Measurements from ENCODE around the gene NR3C2.

Gene NR3C2

GRCh38 chr4:148302416-148302815 lies 139.8 kb downstream of the NR3C2 start:
- DNase-seq, result no peak

- DNase-seq, result no peak
Observed at GRCh38 chr4:148300877-148301276, 141.3 kb downstream of the NR3C2 start.

DNA sequence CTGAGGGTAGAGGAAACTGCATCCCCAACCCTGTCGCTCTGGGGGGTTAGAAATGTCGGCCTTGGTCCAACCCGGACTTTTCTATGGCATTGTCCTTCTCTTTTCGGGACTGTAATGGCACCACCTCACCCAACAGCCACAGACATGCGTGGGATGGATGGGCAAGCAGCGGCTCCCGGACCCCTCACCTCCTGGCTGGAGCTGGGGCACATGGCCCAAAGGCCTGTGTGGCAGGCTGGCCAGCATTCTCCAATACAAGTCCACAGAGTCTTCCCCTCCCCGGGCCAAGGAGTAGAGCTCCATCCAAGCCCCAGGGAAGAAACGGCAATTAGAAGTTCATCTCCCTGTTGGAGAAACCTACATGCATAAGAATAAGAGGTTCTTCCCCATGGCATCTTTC lies 142.9 kb downstream of the NR3C2 start:
- DNase-seq, result no peak

- no peak for DNase-seq
Observed at GRCh38 chr4:148296498-148296897, 145.7 kb downstream of the NR3C2 start.

DNA sequence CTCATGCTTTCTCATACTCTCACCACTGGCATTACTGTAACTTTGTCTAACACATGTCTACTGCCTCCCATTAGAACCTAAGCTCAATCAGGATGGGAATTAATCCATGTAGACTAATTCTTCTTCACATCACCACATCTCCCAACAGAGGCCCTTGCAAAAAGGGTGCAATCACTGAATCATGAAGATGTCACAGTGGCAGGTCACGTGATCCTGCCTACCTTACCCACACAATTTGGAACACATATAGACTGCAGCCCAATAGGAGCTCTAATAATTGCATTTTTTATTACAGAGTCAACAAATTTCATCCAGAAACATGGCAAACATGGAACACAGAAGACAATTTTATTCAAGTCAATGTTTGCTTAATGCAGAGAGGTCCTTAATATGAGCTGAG lies 146.6 kb downstream of the NR3C2 start:
- DNase-seq, result no peak

DNA sequence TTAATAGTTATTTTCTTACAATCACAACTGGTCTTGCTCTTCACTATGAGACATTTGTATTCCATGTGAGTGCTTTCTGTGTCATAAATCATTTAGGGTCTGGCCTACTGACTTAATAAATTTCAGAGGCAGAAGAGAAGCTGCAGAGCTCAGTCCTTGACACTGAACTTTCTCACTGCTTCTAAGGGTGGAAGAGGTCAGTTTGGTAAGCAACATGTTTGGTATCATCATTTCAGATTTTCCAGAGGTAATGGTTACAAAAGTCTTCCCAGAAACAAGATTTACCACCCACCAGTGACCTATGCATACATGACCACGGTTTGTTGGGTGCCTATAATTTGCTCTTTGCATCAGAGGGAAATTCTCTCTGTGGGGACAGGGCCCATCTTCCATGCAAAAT lies 148.6 kb downstream of the NR3C2 start:
- DNase-seq, result no peak

- no peak for DNase-seq
Observed at GRCh38 chr4:148292686-148293085, 149.5 kb downstream of the NR3C2 start.

- no peak for DNase-seq
Observed at GRCh38 chr4:148289740-148290139, 152.5 kb downstream of the NR3C2 start.

DNA sequence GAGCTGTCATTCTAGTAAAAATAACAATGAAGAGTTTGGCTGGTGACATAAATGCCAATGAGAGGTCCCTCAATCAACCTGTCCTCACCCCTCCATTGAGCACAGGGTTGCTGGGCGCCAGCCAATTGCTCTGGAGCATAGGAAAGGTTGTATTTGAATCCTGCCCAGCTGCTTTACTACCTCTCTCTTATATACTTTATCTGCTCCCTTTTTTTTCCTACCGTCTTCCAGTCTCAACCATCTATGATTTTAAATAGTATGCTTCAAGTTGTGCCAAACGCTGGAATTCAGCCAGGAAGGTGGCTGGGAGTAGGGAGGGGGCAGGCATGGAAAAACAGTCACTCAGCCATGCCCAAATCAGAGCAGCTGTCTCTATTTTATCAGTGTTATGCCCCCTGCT lies 153.8 kb downstream of the NR3C2 start:
- no peak for DNase-seq

DNA sequence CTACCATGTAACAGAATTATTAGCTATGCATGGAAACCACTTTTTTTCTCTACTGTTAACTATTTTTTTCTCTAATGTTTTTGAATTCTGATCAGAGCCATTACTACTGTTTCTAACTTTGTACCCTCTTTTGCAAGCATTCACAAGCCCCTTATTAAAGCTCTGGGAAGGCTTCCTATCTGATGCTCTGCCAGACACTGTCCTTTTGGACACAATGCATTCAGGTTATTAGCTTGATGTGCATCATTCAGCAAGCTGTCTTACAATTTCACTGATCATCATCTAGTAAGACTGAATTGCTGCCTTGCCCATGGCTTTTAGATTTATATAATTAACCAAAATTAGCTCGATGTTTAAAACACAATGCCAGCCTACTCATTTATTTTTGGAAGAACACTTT lies 155.1 kb downstream of the NR3C2 start:
- DNase-seq, result no peak

DNA sequence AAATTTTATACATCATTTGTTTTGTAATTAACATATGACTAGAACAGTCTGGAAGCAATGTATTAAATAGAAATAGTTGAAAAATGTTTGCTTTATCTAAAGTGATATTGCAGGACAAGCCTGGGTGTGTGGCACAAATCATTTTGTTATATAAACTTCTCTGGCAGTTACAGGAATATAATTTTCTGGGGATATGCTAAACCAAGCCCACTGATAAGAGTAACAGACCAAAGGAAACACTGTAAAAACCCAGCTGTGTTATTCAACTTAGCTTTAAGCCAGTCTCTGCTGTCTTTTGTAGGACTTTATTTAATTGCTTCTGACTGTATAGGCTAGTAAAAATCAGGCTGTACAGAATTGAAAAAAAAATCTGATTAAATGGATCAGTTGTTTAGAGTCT lies 156.2 kb downstream of the NR3C2 start:
- DNase-seq, result no peak

DNA sequence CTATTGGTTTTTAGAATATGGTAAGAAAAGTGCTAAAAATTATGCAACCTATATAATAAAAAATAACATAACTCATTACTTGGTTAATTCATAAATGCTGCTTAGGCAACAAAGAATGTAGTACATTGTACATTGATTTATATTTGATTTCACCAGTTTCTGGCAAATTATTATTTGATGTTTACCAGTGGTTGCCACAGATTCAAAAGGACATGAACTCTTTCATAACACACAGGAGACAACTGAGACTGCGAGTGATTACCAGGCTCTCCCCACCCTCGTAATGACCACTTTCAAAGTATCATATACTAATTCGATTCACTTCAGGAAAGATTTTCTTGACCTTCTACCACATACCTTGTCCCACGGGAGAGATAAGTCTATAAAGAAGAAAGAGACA lies 158.5 kb downstream of the NR3C2 start:
- no peak for DNase-seq

DNA sequence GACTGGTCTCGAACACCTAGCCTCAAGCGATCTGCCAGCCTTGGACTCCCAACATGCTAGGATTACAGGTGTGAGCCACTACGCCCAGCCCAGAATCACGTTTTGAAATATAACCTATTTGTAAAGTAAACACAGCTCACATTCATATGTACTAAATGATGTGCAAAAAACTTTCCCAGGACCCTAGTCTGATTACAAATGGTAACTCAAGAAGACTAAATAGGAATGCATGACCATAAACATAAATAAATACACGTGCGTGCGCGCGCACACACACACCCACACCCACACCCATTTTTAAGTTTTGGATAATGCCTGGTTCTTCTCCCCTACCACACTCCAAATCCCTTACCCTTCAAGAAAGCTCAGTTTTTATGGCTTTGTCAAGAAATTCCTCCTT lies 163.9 kb downstream of the NR3C2 start:
- no peak for DNase-seq

DNA sequence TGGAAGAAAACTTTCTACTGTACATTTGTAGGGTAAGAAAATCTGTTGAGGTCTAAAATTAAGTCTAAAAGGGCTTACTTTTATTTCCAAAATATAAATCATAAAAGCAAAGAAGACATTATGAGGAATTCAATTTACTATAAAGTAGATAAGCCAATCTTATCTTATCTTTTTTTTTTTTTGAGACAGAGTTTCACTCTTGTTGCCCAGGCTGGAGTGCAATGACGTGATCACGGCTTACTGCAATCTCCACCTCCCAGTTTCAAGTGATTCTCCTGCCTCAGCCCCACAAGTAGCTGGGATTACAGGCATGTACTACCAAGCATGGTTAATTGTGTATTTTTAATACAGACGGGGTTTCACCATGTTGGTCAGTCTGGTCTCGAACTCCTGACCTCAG lies 166.9 kb downstream of the NR3C2 start:
- no peak for DNase-seq

DNA sequence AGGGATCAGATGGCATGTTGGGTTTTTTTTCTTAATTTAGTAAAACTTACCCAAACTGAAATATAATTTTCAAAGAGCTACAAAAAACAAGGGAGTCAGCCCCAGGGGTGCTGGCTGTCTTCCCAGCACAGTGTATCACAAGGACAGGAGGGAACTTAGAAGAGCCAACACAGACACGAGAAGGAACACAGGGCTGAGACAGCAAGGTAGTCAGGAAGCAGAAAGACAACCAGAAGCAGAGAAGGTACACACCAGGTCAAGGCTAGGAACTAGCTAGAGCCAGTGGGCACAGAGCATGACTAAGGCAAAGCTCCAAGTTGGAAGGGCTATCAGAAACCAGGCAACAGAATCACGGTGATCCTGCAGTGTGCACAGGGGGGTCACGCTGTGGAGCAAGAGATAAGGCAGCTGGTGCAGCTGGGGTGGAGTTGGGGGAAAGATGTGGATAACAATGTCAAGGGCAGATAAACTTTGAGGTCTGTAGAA lies 168.7 kb downstream of the NR3C2 start:
- DNase-seq, result no peak

DNA sequence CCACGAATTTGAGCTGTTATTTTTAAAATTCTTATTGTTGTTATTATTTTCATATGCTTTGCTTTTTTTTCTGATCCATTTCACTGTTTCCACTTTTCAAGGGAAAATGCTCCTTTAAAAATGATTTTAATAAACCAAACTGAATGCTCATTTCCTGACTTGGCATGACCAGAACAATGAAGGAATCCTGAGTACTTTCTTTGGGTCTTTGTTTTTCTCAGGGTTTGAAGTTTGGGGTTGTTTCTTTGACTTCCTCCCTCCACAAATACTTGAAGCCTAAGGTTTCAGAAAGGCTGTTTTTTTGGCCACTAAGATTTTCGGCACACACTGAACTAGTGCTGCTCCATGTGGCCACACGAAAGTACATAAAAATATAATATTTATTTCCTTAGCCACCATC lies 171.0 kb downstream of the NR3C2 start:
- DNase-seq, result no peak

- no peak for DNase-seq
Observed at GRCh38 chr4:148270630-148271029, 171.6 kb downstream of the NR3C2 start.

- DNase-seq, result no peak
Observed at GRCh38 chr4:148268835-148269234, 173.4 kb downstream of the NR3C2 start.

DNA sequence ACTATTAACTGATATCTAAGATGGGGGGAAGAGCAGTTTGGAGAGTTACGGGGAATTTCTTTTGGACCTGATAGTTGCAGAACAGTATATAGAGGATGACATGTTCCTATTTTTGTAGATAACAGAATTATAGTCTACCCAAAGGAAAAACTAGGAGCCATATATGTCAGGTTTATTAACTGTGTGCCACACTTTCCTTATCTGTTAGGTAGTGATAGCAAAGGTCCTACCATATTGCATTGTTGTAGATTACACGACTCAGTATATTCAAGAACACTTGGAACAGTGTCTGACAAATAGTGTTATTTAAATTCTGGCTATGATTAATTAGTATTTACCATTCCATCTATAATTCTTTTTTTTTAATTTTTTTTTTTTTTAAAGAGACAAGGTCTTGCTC lies 175.3 kb downstream of the NR3C2 start:
- no peak for DNase-seq

DNA sequence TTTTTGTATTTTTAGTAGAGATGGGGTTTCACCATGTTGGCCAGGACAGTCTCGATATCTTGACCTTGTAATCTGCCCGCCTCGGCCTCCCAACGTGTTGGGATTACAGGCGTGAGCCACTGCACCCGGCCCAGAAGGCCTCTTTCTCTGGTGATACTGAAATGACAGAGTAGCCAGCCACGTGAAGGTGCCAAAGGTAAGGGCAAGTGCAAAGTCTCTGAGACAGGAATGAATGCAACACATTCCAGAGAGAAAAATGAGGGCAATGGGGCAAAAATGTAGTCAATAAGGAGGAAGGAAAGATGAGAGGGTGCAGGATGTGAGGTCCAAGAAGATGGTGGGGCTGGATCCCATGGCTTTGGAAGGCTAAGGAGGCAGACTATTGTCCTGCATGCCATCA lies 176.0 kb downstream of the NR3C2 start:
- no peak for DNase-seq

DNA sequence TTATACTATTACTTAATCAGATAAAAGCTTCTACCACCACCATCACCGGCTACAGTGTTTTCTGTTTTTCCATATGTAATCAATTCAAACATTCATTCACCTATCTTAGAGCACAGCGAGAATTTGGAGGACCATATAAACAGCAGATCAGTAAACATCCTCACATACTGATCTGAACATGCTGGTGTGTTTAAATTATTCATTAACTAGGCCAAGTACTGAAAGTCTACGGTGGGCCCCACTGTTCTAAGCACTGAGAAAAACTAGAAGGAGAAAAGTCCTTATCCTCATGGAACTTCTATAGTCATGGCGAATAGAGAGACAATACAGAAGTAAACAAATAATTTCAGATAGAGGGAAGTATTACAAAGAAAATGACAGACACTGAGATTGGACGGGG lies 176.6 kb downstream of the NR3C2 start:
- DNase-seq, result no peak

DNA sequence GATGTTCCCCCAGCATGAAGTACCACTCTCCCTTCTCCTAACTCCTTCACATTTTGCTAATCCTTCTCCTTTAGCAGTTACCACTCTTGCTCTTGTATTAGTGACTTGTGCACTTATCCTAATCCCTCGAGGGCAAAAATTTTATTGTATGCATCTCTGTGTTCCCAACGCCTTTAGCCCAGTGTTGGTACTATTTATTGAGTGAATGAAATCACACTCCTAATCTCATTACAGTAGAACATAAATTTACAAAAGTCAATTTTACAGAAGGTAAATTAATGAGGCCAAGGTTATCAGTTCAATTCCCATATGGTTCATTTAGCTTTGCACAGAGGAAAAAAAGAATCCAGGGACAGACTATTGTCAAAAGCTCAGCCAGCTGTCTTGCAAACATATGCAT lies 178.4 kb downstream of the NR3C2 start:
- no peak for DNase-seq

DNA sequence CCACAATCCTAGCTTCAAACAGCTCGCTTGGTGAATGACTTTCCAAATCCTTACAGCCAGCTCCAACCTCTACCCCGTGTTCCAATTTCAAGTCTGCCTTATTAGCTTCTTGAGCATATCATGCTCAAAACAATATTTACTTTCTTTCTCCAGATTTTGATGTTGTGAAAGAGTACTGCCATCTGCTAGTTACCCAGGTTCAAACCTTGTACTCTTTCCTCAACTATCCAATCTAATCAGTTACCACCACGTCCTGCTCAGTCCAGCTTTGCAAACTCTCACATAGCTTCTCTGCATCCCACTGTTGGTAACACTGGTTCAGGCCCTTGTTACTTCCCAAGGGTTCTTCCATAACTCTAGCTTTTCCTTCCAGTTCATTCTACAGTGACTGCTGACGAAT lies 179.1 kb downstream of the NR3C2 start:
- no peak for DNase-seq

- DNase-seq, result no peak
Observed at GRCh38 chr4:148261848-148262247, 180.4 kb downstream of the NR3C2 start.

- DNase-seq, result no peak
Observed at GRCh38 chr4:148259841-148260240, 182.4 kb downstream of the NR3C2 start.

DNA sequence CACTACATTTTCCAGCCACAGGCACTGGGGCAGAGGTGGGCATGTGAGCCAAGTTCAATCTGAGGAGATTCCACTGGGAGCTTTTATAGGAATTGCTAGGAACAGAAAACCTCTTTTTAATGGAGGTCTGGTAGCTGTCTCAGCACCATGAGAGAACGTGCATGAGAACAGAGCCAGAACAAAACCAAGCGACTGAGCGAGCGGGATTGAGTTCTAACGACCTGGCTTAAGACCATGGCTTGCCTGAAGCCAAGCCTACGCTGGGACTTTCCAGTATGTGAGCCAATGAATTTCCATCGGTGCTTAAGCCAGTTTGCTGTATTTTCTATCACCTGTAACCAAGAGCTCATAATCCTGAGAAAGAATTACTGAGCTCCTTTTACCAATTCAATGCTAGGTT lies 183.7 kb downstream of the NR3C2 start:
- no peak for DNase-seq

All from activated CD4-positive, CD25-positive, alpha-beta regulatory T cell (primary cell).